ENCODE results near the gene MYRIP. TPM values are rescaled to one million over a fixed set of nuclear protein-coding genes. Genes with fewer than 3 reads are reported as not detected.

The MYRIP gene
- total RNA-seq, 1 donor: under 0.01 TPM

DNA sequence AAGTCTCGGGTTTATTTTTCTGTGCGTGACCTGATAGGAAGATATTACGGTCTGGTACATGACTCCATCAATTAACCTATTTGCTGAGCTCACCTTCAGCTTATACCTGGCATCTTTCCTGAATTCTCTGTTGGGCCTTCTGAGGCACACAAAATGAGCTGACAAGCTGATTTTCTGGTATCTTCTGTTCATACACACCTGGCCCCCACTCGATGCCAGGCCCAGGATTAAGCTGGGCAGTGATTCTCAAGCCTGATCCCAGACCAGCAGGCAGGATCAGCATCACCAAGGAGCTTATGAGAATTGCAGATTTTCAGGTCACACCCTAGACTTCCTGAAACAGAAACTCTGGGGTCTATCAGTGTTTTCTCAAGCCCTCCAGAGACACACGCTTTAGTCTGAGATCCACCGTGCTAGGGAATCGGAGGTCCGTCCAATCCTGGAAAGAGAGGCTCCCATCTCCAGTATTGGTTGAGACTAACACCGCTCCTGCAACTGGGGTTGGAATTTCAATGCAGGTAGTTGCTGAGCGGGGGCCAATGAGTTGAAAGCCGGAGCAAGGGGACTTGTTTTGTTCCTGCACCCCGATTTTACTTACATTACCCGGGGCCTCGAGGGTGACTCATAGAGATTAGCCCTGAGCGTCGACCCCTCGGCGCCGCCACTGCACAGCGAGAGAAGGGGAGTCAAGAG lies 499.5 kb downstream of the MYRIP start:
- peaks cover 26% of the 10 kb centered on the region for H3K36me3 ChIP-seq (ENCODE audit: insufficient read depth, low read length)
- H3K79me2 ChIP-seq (ENCODE audit: insufficient read depth, low read length): peaks cover 19% of the 10 kb centered on the region
- H3K27me3 ChIP-seq (ENCODE audit: insufficient read depth, low read length): no peaks in the 10 kb centered on the region
- peaks cover 15% of the 10 kb centered on the region for H3K4me1 ChIP-seq (ENCODE audit: insufficient read depth, low read length)
- DNase-seq (ENCODE audit: insufficient read length, low spot score, missing footprints): no peak
- peak overlapping the region; percentile 54 for H3K27ac ChIP-seq (ENCODE audit: low read depth, low read length)
- H2AFZ ChIP-seq (ENCODE audit: low read length): peak overlapping the region; percentile 89
- H4K20me1 ChIP-seq (ENCODE audit: insufficient read depth, low read length): peaks cover 2% of the 10 kb centered on the region
- peak overlapping the region; percentile 85 for H3K4me2 ChIP-seq (ENCODE audit: insufficient read depth, low read length)
- H3K4me3 ChIP-seq (ENCODE audit: insufficient read depth, low read length): peak overlapping the region; percentile 88
- no peaks in the 10 kb centered on the region for H3K9me3 ChIP-seq (ENCODE audit: low read depth, low read length)
- TF ChIP-seq, protein P1, sequence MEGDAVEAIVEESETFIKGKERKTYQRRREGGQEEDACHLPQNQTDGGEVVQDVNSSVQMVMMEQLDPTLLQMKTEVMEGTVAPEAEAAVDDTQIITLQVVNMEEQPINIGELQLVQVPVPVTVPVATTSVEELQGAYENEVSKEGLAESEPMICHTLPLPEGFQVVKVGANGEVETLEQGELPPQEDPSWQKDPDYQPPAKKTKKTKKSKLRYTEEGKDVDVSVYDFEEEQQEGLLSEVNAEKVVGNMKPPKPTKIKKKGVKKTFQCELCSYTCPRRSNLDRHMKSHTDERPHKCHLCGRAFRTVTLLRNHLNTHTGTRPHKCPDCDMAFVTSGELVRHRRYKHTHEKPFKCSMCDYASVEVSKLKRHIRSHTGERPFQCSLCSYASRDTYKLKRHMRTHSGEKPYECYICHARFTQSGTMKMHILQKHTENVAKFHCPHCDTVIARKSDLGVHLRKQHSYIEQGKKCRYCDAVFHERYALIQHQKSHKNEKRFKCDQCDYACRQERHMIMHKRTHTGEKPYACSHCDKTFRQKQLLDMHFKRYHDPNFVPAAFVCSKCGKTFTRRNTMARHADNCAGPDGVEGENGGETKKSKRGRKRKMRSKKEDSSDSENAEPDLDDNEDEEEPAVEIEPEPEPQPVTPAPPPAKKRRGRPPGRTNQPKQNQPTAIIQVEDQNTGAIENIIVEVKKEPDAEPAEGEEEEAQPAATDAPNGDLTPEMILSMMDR (IDR thresholded peaks at IDR 0.05; ENCODE audit: extremely low read depth, low read depth, low read length): no peak

DNA sequence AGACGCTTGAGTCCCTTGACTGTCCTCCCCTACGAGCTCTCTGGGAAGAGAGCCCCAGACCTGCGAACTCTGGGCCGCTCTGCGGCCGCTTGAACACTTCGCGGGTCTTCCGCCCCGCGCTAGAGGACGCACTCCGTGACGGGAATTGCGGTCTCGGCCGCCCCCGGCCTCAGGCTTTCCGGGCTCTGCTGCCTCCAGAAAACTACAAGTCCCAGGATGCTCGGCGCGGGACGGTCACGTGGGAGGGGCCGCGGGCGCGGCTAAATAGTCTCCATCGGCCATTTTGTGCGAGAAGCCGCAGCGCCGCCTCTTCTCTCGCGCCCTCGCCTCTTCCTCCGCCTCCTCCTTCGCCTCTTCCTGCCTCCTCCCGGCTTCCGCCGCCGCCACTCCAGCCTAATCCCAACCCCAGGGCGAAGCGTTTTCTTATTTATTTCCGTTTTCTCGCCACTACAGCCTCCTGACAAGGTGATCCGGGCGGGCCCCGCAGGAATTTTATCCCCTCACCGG lies 500.1 kb downstream of the MYRIP start, which contains the start of gene EIF1B:
Gene EIF1B, plus strand, starts transcription at position 290 of the 507 bp plus-strand sequence. CDS start 235 bp downstream, outside the sequence.
- Histone ChIP-seq H3K79me2 (ENCODE audit: insufficient read depth, low read length) (peaks cover 19% of the 10 kb centered on the region), H3K27ac (ENCODE audit: low read depth, low read length) (peak within 1 kb of the TSS; percentile 89), H3K4me1 (ENCODE audit: insufficient read depth, low read length) (peaks cover 15% of the 10 kb centered on the region), H3K36me3 (ENCODE audit: insufficient read depth, low read length) (peaks cover 26% of the 10 kb centered on the region), H3K4me2 (ENCODE audit: insufficient read depth, low read length) (peak within 1 kb of the TSS; percentile 85), H3K4me3 (ENCODE audit: insufficient read depth, low read length) (peak within 1 kb of the TSS; percentile 88), H3K27me3 (ENCODE audit: insufficient read depth, low read length) (no peaks in the 10 kb centered on the region), H4K20me1 (ENCODE audit: insufficient read depth, low read length) (peaks cover 2% of the 10 kb centered on the region), H2AFZ (ENCODE audit: low read length) (peak within 1 kb of the TSS; percentile 89), H3K9me3 (ENCODE audit: low read depth, low read length) (no peaks in the 10 kb centered on the region)
- DNase-seq (ENCODE audit: insufficient read length, low spot score, missing footprints): peak; percentile 96
- TF ChIP-seq, protein P1 (IDR thresholded peaks at IDR 0.05; ENCODE audit: extremely low read depth, low read depth, low read length): peak; percentile 92

Small RNA genes within 50 kb of the gene (small RNA-seq; reads per million reads assigned to genes)
- not detected for gene RF00264
- gene RN7SL411P: not detected
- gene RNU4-56P: not detected

All from osteoblast (primary cell).